ENCODE results near the gene FHL3. TPM values are rescaled to one million over a fixed set of nuclear protein-coding genes. Genes with fewer than 3 reads are reported as not detected.

FHL3 gene
- total and polyA plus RNA-seq, 2 of the 8 experiments (the other 6 are each of a cell fraction or from before 2014, with no cell fraction given): 14.3 to 35.6 TPM

GRCh38 chr1:38006008-38006828 lies 904 bp upstream of the FHL3 start (continued):
- no peak for TF ChIP-seq CHD7 (IDR thresholded peaks at IDR 0.05; ENCODE audit: insufficient replicate concordance, low read length)
- TF ChIP-seq CHD2 (IDR thresholded peaks at IDR 0.05; ENCODE audit: low read length): no peak
- TF ChIP-seq FOSL1 (IDR thresholded peaks at IDR 0.05; ENCODE audit: insufficient read depth, low read depth, low read length): no peak
- TF ChIP-seq SIN3A (conservative IDR thresholded peaks at IDR 0.05 in 1 of 2, IDR thresholded peaks at IDR 0.05 in 1 of 2; ENCODE audit: low read depth in 1 of 2, low read length in 2 of 2): no peak
- TF ChIP-seq POU5F1 (IDR thresholded peaks at IDR 0.05; ENCODE audit: low read depth, low read length): no peak
- TF ChIP-seq HDAC6 (IDR thresholded peaks at IDR 0.05; ENCODE audit: low read depth, low read length): no peak
- no peak for TF ChIP-seq KDM5A (IDR thresholded peaks at IDR 0.05; ENCODE audit: low read length)
- TF ChIP-seq EGR1 (IDR thresholded peaks at IDR 0.05; ENCODE audit: borderline replicate concordance, low read depth, low read length): no peak
